Measurements from ENCODE around the gene CABP4.

DNA sequence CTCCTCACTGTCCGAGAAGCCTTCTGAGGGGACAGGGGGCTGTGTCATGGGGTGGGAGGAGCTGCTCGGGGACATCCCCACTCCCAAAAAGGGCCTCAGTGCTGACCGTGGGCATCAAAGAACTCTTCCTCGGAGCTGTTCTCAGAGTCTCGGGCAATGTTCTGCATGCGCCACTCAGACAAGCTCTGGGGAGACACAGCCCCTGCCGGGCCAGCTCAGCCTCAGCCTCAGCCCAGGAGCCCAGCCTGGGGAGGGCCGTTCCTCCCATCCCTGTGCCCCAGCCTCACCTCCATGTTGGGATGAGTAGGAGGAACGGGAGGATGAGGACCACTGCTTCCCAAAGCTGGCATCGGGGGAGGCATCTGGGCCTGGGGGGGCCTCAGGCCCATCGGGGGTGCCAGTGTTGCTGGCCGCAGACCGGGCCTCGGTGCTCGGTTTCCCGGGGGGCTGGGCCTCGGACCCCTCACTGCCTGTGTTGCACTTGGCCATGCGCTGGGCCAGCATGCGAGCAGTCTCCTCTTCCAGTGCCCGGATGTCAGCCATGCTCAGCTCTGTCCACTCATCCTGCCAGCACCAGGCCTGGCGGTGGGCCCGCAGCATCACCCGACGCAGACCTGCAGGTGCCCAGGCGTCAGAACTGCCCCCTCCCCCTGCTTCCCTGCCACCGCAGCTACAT lies 44.8 kb downstream of the CABP4 start:
- TF ChIP-seq POLR2A (IDR thresholded peaks at IDR 0.05; ENCODE audit: low read depth, low read length) (no peak), CTCF (IDR thresholded peaks at IDR 0.05; ENCODE audit: extremely low read depth in 1 of 2, insufficient read depth in 1 of 2, low read depth in 1 of 2, low read length in 2 of 2) (no peak)
